Liver (tissue), 3 donors: ENCODE results near the gene AMBRA1.

Experiments
- FOXA2 ChIP-seq: IDR thresholded peaks from 2 replicates; pipeline ENCODE4 v1.6.1; 2016; ENCODE audit warnings: antibody characterized with exemption
- GABPA ChIP-seq, 2 donors: IDR thresholded peaks in 1 of 2; conservative IDR thresholded peaks in 1 of 2; 2 replicates each; pipeline ENCODE4 v1.6.1; 2016; ENCODE audit warnings: antibody characterized with exemption in 2 of 2, mild to moderate bottlenecking in 1 of 2, moderate library complexity in 1 of 2
- JUND ChIP-seq, 2 donors: IDR thresholded peaks; 2 replicates each; pipeline ENCODE4 v1.6.1; 2016; ENCODE audit warnings: antibody characterized with exemption in 2 of 2
- SP1 ChIP-seq: IDR thresholded peaks from 2 replicates; pipeline ENCODE4 v1.6.1; 2018; ENCODE audit warnings: antibody characterized with exemption, mild to moderate bottlenecking
- TAF1 ChIP-seq: conservative IDR thresholded peaks from 2 replicates; pipeline ENCODE4 v1.6.1; 2016; ENCODE audit warnings: antibody characterized with exemption, mild to moderate bottlenecking
- TF ChIP-seq, protein P1 (sequence below): fragments of 150-350 bp; IDR thresholded peaks from 2 replicates; pipeline ENCODE4 v1.5.1; 2017; ENCODE audit warnings: improper control_type of control experiment, low read depth, low read length; ENCODE audit not compliant: missing input control
- TF ChIP-seq, protein P2 (sequence below): IDR thresholded peaks from 2 replicates; pipeline ENCODE4 v1.6.1; 2016; ENCODE audit warnings: antibody characterized with exemption
- TF ChIP-seq, protein P3 (sequence below): IDR thresholded peaks from 2 replicates; pipeline ENCODE4 v1.6.1; 2016; ENCODE audit warnings: antibody characterized with exemption, mild to moderate bottlenecking
- TF ChIP-seq, protein P4 (sequence below): IDR thresholded peaks from 2 replicates; pipeline ENCODE4 v1.6.1; 2016; ENCODE audit warnings: antibody characterized with exemption
- donor health status: healthy.
- donor health status: healthy.

DNA sequence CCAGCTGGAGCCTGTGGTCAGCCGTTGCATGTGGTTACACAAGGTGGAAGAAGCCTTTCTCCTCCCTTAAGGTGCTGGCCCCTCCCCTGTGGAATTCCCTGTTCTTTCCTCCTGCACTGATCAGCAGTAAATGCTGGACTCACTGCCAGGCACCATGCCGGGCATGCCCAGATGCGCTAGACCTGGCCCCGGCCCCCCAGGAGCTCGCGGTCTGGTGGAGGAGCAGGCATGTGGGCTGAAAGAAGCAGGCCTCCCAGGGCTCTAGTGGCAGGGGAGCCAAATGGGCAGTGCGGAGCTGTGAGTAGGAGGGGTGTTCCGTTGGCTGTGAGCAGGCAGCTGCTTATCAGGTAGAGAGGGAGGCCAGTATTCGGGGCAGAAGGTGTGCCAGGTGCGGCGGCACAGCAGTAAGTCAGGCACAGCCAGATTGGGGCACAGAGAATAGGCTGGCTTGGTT lies 236.3 kb downstream of the AMBRA1 start:
- TF ChIP-seq, protein P1, sequence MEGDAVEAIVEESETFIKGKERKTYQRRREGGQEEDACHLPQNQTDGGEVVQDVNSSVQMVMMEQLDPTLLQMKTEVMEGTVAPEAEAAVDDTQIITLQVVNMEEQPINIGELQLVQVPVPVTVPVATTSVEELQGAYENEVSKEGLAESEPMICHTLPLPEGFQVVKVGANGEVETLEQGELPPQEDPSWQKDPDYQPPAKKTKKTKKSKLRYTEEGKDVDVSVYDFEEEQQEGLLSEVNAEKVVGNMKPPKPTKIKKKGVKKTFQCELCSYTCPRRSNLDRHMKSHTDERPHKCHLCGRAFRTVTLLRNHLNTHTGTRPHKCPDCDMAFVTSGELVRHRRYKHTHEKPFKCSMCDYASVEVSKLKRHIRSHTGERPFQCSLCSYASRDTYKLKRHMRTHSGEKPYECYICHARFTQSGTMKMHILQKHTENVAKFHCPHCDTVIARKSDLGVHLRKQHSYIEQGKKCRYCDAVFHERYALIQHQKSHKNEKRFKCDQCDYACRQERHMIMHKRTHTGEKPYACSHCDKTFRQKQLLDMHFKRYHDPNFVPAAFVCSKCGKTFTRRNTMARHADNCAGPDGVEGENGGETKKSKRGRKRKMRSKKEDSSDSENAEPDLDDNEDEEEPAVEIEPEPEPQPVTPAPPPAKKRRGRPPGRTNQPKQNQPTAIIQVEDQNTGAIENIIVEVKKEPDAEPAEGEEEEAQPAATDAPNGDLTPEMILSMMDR = no peak
- TF ChIP-seq GABPA (IDR thresholded peaks at IDR 0.05 in 1 of 2, conservative IDR thresholded peaks at IDR 0.05 in 1 of 2) (no peak), SP1 (no peak), JUND (IDR thresholded peaks at IDR 0.05) (no peak), TAF1 (no peak), FOXA2 (no peak)
- TF ChIP-seq, protein P2, sequence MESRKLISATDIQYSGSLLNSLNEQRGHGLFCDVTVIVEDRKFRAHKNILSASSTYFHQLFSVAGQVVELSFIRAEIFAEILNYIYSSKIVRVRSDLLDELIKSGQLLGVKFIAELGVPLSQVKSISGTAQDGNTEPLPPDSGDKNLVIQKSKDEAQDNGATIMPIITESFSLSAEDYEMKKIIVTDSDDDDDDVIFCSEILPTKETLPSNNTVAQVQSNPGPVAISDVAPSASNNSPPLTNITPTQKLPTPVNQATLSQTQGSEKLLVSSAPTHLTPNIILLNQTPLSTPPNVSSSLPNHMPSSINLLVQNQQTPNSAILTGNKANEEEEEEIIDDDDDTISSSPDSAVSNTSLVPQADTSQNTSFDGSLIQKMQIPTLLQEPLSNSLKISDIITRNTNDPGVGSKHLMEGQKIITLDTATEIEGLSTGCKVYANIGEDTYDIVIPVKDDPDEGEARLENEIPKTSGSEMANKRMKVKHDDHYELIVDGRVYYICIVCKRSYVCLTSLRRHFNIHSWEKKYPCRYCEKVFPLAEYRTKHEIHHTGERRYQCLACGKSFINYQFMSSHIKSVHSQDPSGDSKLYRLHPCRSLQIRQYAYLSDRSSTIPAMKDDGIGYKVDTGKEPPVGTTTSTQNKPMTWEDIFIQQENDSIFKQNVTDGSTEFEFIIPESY = no peak
- TF ChIP-seq, protein P3, sequence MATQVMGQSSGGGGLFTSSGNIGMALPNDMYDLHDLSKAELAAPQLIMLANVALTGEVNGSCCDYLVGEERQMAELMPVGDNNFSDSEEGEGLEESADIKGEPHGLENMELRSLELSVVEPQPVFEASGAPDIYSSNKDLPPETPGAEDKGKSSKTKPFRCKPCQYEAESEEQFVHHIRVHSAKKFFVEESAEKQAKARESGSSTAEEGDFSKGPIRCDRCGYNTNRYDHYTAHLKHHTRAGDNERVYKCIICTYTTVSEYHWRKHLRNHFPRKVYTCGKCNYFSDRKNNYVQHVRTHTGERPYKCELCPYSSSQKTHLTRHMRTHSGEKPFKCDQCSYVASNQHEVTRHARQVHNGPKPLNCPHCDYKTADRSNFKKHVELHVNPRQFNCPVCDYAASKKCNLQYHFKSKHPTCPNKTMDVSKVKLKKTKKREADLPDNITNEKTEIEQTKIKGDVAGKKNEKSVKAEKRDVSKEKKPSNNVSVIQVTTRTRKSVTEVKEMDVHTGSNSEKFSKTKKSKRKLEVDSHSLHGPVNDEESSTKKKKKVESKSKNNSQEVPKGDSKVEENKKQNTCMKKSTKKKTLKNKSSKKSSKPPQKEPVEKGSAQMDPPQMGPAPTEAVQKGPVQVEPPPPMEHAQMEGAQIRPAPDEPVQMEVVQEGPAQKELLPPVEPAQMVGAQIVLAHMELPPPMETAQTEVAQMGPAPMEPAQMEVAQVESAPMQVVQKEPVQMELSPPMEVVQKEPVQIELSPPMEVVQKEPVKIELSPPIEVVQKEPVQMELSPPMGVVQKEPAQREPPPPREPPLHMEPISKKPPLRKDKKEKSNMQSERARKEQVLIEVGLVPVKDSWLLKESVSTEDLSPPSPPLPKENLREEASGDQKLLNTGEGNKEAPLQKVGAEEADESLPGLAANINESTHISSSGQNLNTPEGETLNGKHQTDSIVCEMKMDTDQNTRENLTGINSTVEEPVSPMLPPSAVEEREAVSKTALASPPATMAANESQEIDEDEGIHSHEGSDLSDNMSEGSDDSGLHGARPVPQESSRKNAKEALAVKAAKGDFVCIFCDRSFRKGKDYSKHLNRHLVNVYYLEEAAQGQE = no peak
- TF ChIP-seq, protein P4, sequence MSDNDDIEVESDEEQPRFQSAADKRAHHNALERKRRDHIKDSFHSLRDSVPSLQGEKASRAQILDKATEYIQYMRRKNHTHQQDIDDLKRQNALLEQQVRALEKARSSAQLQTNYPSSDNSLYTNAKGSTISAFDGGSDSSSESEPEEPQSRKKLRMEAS = no peak
